Activated CD4-positive, alpha-beta T cell treated with anti-CD3 and anti-CD28 coated beads, Interleukin-10, Interleukin-2, amounts not matched to agents 100 ng/mL and 50 ng/mL, durations not matched to agents 16 hours and 8 hours (primary cell): ENCODE results near the gene GALR3.
"Not testable (repeated sequence)": the region's sequence is repeated elsewhere in the genome, so short reads cannot be mapped to it uniquely, and the experiment has no call there.

Experiments
- DNase-seq: peaks from one replicate; pipeline ENCODE4 v3.0.0-alpha.2; 2020

Gene GALR3

GRCh38 chr22:37823134-37823985 is at the start of gene GALR3:
Gene GALR3, plus strand, starts transcription at chr22:37823382. Its CDS starts 25 bp downstream, at chr22:37823407.
- no peak for DNase-seq

- DNase-seq, result no peak
Measured at GRCh38 chr22:37774728-37775127, 48.5 kb upstream of the GALR3 start.

- no peak for DNase-seq
Measured at GRCh38 chr22:37775785-37776638, 47.2 kb upstream of the GALR3 start.

- no peak for DNase-seq
Measured at GRCh38 chr22:37776639-37777005, 46.6 kb upstream of the GALR3 start.

- DNase-seq, result no peak
Measured at GRCh38 chr22:37777122-37777687, 46.0 kb upstream of the GALR3 start.

- DNase-seq, result no peak
Measured at GRCh38 chr22:37778370-37779009, 44.7 kb upstream of the GALR3 start.

- DNase-seq, result no peak
Measured at GRCh38 chr22:37781434-37782059, 41.6 kb upstream of the GALR3 start.

- no peak for DNase-seq
Measured at GRCh38 chr22:37782340-37783168, 40.6 kb upstream of the GALR3 start.

GRCh38 chr22:37784829-37785495 is 38.2 kb upstream of the GALR3 start:
- no peak for DNase-seq

GRCh38 chr22:37790234-37790633 is 32.9 kb upstream of the GALR3 start:
- no peak for DNase-seq

GRCh38 chr22:37792494-37792893 is 30.7 kb upstream of the GALR3 start:
- DNase-seq, result no peak

GRCh38 chr22:37794376-37794775 is 28.8 kb upstream of the GALR3 start:
- DNase-seq, result no peak

GRCh38 chr22:37796079-37796478 is 27.1 kb upstream of the GALR3 start:
- DNase-seq, result no peak

- DNase-seq, result not testable (repeated sequence)
Measured at GRCh38 chr22:37797259-37797658, 25.9 kb upstream of the GALR3 start.

GRCh38 chr22:37797874-37798500 is 25.2 kb upstream of the GALR3 start:
- no peak for DNase-seq

GRCh38 chr22:37799979-37800378 is 23.2 kb upstream of the GALR3 start:
- not testable (repeated sequence) for DNase-seq

- no peak for DNase-seq
Measured at GRCh38 chr22:37801946-37802309, 21.3 kb upstream of the GALR3 start.

GRCh38 chr22:37802310-37803194 is 20.6 kb upstream of the GALR3 start:
- DNase-seq, result no peak

GRCh38 chr22:37803195-37803638 is 20.0 kb upstream of the GALR3 start:
- DNase-seq, result no peak
